ENCODE results near the gene FOXC1. TPM values are rescaled to one million over a fixed set of nuclear protein-coding genes. Genes with fewer than 3 reads are reported as not detected.

The FOXC1 gene
- total RNA-seq, 2 donors from 2014 or later = 0.36 to 0.57 TPM

GRCh38 chr6:1607516-1608221 is 2.0 kb upstream of the FOXC1 start:
- peaks cover 9% of the 10 kb centered on the region for H3K36me3 Mint-ChIP-seq
- no peak for DNase-seq (ENCODE audit: low spot score)
- H3K27ac Mint-ChIP-seq = peak overlapping the region; percentile 17 to 30
- peak overlapping the region; percentile 59 for H3K4me3 Mint-ChIP-seq
- H3K4me1 Mint-ChIP-seq (ENCODE audit: low read depth in 2 of 2) = peaks cover 37 to 40% of the 10 kb centered on the region in 2 donors
- peaks cover 45 to 61% of the 10 kb centered on the region in 2 donors for H3K27me3 Mint-ChIP-seq
- H3K9me3 Mint-ChIP-seq = no peaks in the 10 kb centered on the region
- ATAC-seq = no peak

GRCh38 chr6:1608222-1609040 is 1.3 kb upstream of the FOXC1 start:
- Mint-ChIP-seq H3K27me3 (peaks cover 42 to 61% of the 10 kb centered on the region in 2 donors), H3K9me3 (no peaks in the 10 kb centered on the region), H3K27ac (no peak overlapping the region)

GRCh38 chr6:1609041-1609647 is 571 bp upstream of the FOXC1 start:
- no peak overlapping the region for H3K27ac Mint-ChIP-seq
- H3K27me3 Mint-ChIP-seq = peaks cover 39 to 58% of the 10 kb centered on the region in 2 donors
- peaks cover 9% of the 10 kb centered on the region for H3K36me3 Mint-ChIP-seq
- ATAC-seq = no peak
- no peak for DNase-seq (ENCODE audit: low spot score)
- peaks cover 37 to 47% of the 10 kb centered on the region in 2 donors for H3K4me1 Mint-ChIP-seq (ENCODE audit: low read depth in 2 of 2)
- no peaks in the 10 kb centered on the region for H3K9me3 Mint-ChIP-seq
- peak overlapping the region; percentile 66 for H3K4me3 Mint-ChIP-seq

More at GRCh38 chr6:1608222-1609040, 1.3 kb upstream of the FOXC1 start:
- no peak for ATAC-seq
- peak overlapping the region; percentile 66 for H3K4me3 Mint-ChIP-seq
- H3K36me3 Mint-ChIP-seq = peaks cover 9% of the 10 kb centered on the region
- H3K4me1 Mint-ChIP-seq (ENCODE audit: low read depth in 2 of 2) = peaks cover 37 to 47% of the 10 kb centered on the region in 2 donors
- DNase-seq (ENCODE audit: low spot score) = no peak

GRCh38 chr6:1610497-1611321 is 994 bp downstream of the FOXC1 start:
- peaks cover 36 to 53% of the 10 kb centered on the region in 2 donors for H3K27me3 Mint-ChIP-seq
- H3K27ac Mint-ChIP-seq = no peak overlapping the region
- H3K4me1 Mint-ChIP-seq (ENCODE audit: low read depth in 2 of 2) = peaks cover 34 to 44% of the 10 kb centered on the region in 2 donors
- DNase-seq (ENCODE audit: low spot score) (no peak), ATAC-seq (peak; percentile 14 to 41)
- peak overlapping the region; percentile 82 for H3K4me3 Mint-ChIP-seq
- H3K36me3 Mint-ChIP-seq = peaks cover 9% of the 10 kb centered on the region
- H3K9me3 Mint-ChIP-seq = no peaks in the 10 kb centered on the region

- DNase-seq (ENCODE audit: low spot score) (no peak), ATAC-seq (no peak)
- H3K27ac Mint-ChIP-seq = no peak overlapping the region
- H3K4me3 Mint-ChIP-seq = no peak overlapping the region
- peaks cover 9% of the 10 kb centered on the region for H3K36me3 Mint-ChIP-seq
- H3K9me3 Mint-ChIP-seq = no peaks in the 10 kb centered on the region
- H3K27me3 Mint-ChIP-seq = peaks cover 31 to 47% of the 10 kb centered on the region in 2 donors
- H3K4me1 Mint-ChIP-seq (ENCODE audit: low read depth in 2 of 2) = peaks cover 31 to 38% of the 10 kb centered on the region in 2 donors
Measured at GRCh38 chr6:1611322-1611571, 1.5 kb downstream of the FOXC1 start.

- ATAC-seq (no peak), DNase-seq (ENCODE audit: low spot score) (no peak)
- H3K4me1 Mint-ChIP-seq (ENCODE audit: low read depth in 2 of 2) = peaks cover 30 to 38% of the 10 kb centered on the region in 2 donors
- peak overlapping the region in 1 of 2 donors; percentile 10 for H3K27ac Mint-ChIP-seq
- peaks cover 27 to 43% of the 10 kb centered on the region in 2 donors for H3K27me3 Mint-ChIP-seq
- H3K36me3 Mint-ChIP-seq = peaks cover 9% of the 10 kb centered on the region
- H3K4me3 Mint-ChIP-seq = peak overlapping the region; percentile 85
- no peaks in the 10 kb centered on the region for H3K9me3 Mint-ChIP-seq
Measured at GRCh38 chr6:1611572-1612298, 2.0 kb downstream of the FOXC1 start.

GRCh38 chr6:1612299-1612973 is 2.7 kb downstream of the FOXC1 start:
- no peak for ATAC-seq
- Mint-ChIP-seq H3K4me1 (ENCODE audit: low read depth in 2 of 2) (peaks cover 23 to 31% of the 10 kb centered on the region in 2 donors), H3K27ac (peak overlapping the region in 1 of 2 donors; percentile 10), H3K9me3 (no peaks in the 10 kb centered on the region), H3K27me3 (peaks cover 25 to 43% of the 10 kb centered on the region in 2 donors), H3K36me3 (peaks cover 5% of the 10 kb centered on the region), H3K4me3 (peak overlapping the region; percentile 85)
- no peak for DNase-seq (ENCODE audit: low spot score)

- H3K9me3 Mint-ChIP-seq = no peaks in the 10 kb centered on the region
- H3K4me1 Mint-ChIP-seq (ENCODE audit: low read depth in 2 of 2) = peaks cover 19 to 29% of the 10 kb centered on the region in 2 donors
- peak overlapping the region; percentile 85 for H3K4me3 Mint-ChIP-seq
- H3K27me3 Mint-ChIP-seq = peaks cover 25 to 43% of the 10 kb centered on the region in 2 donors
- H3K27ac Mint-ChIP-seq = peak overlapping the region in 1 of 2 donors; percentile 10
- H3K36me3 Mint-ChIP-seq = peaks cover 5% of the 10 kb centered on the region
- DNase-seq (ENCODE audit: low spot score) = no peak
- no peak for ATAC-seq
Measured at GRCh38 chr6:1612974-1613306, 3.2 kb downstream of the FOXC1 start.

- no peak overlapping the region for H3K27ac Mint-ChIP-seq
- no peak overlapping the region for H3K4me3 Mint-ChIP-seq
- H3K4me1 Mint-ChIP-seq (ENCODE audit: low read depth in 2 of 2) = peaks cover 17 to 25% of the 10 kb centered on the region in 2 donors
- no peaks in the 10 kb centered on the region for H3K9me3 Mint-ChIP-seq
- DNase-seq (ENCODE audit: low spot score) = no peak
- H3K36me3 Mint-ChIP-seq = peaks cover 5% of the 10 kb centered on the region
- ATAC-seq = no peak
- peaks cover 26 to 43% of the 10 kb centered on the region in 2 donors for H3K27me3 Mint-ChIP-seq
Measured at GRCh38 chr6:1613346-1613687, 3.6 kb downstream of the FOXC1 start.

GRCh38 chr6:1613688-1614447 is 4.2 kb downstream of the FOXC1 start:
- Mint-ChIP-seq H3K27ac (no peak overlapping the region), H3K4me1 (ENCODE audit: low read depth in 2 of 2) (peaks cover 13 to 21% of the 10 kb centered on the region in 2 donors), H3K4me3 (no peak overlapping the region), H3K9me3 (no peaks in the 10 kb centered on the region), H3K36me3 (peaks cover 5% of the 10 kb centered on the region), H3K27me3 (peaks cover 26 to 42% of the 10 kb centered on the region in 2 donors)
- DNase-seq (ENCODE audit: low spot score) (no peak), ATAC-seq (no peak)

- Mint-ChIP-seq H3K27me3 (peaks cover 26 to 42% of the 10 kb centered on the region in 2 donors), H3K36me3 (peaks cover 5% of the 10 kb centered on the region), H3K4me1 (ENCODE audit: low read depth in 2 of 2) (peaks cover 13 to 21% of the 10 kb centered on the region in 2 donors), H3K9me3 (no peaks in the 10 kb centered on the region), H3K27ac (no peak overlapping the region), H3K4me3 (no peak overlapping the region)
- no peak for ATAC-seq
- DNase-seq (ENCODE audit: low spot score) = no peak
Measured at GRCh38 chr6:1614448-1615150, 4.9 kb downstream of the FOXC1 start.
